Stimulated activated CD8-positive, alpha-beta memory T cell treated with anti-CD3 and anti-CD28 coated beads, Interleukin-15, amount 100 ng/mL, for 48 hours (primary cell): ENCODE data around the gene SLK.

Experiments
- DNase-seq, 2 donors: peaks; one replicate each; pipeline ENCODE4 v3.0.0-alpha.2; 2020; ENCODE audit warnings: low read depth in 2 of 2

The SLK gene

GRCh38 chr10:103966671-103967447 lies at the start of gene SLK:
TSS of gene SLK (plus strand) at chr10:103967140. CDS start at chr10:103967746, 606 bp downstream.
- peak; percentile 72 to 76 for DNase-seq

DNA sequence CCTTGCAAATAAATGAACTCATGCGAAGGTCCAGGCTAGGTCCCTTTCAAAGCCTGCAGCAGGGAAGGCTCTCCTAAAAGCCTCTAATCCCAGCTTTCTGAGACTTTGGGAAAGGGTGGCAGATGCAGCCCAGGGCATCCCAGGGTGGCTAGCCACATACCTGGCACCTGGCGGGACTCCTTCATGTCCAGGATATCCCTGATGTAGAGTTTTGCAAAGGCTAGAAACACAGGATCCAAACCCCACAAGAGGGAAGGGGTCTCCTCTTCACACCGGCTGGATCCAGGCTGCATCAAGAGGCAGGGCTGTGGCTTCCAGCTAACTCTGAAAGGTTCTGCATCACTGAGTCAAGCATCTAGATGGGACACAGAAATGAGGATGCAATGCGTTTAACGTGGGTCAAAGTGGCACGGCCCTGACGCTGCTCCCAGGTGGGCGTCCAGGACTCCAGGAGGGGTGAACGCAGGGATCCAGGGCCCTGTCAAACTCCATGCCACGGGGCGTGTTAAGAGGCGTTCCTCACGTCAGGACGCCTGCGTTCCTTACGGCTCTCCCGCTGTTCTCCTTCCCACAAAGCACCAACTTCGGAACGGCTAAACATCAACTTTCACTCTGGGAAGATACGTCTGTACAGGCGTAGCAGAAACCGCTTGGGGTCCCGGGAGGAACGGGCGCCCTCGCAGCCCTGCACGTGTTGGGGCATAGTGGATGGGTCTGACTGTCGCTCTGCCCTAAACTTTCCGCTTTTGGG lies 49.5 kb upstream of the SLK start:
- DNase-seq: peak in 1 of 2 donors; percentile 17

- peak; percentile 94 to 96 for DNase-seq
These were observed 48.7 kb upstream of the SLK start, which contains the start of gene STN1 for GRCh38 chr10:103918053-103918846. TSS of gene STN1 (minus strand) at chr10:103918184. CDS start at chr10:103917594, 590 bp downstream.

- no peak for DNase-seq
These were observed 47.3 kb upstream of the SLK start for GRCh38 chr10:103919648-103920025.

- no peak for DNase-seq
These were observed 45.7 kb upstream of the SLK start for GRCh38 chr10:103921248-103921647.

GRCh38 chr10:103921750-103922195 lies 45.2 kb upstream of the SLK start:
- no peak for DNase-seq

DNA sequence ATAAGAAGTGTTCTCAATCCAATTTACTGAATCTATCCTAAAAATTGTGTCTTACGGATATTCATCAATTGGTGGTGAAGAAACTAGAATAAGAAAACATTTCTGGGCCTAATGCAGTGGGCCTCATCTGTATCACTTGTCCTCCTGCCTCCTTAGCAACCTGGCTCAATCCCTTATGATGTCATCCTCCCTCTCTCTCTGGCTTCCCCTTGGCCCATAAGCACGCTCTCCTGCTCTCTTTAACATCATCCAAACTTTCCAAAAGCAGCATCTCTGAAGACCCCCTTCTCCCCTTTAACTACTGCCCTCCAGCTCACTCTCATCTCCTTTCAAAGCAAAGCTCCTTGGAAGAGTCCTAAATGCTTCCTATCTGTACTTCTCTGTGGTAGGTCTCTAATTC lies 44.3 kb upstream of the SLK start:
- DNase-seq: no peak

- no peak for DNase-seq
These were observed 43.4 kb upstream of the SLK start for GRCh38 chr10:103923502-103923901.

- DNase-seq: no peak
These were observed 41.3 kb upstream of the SLK start for GRCh38 chr10:103925591-103925990.

DNA sequence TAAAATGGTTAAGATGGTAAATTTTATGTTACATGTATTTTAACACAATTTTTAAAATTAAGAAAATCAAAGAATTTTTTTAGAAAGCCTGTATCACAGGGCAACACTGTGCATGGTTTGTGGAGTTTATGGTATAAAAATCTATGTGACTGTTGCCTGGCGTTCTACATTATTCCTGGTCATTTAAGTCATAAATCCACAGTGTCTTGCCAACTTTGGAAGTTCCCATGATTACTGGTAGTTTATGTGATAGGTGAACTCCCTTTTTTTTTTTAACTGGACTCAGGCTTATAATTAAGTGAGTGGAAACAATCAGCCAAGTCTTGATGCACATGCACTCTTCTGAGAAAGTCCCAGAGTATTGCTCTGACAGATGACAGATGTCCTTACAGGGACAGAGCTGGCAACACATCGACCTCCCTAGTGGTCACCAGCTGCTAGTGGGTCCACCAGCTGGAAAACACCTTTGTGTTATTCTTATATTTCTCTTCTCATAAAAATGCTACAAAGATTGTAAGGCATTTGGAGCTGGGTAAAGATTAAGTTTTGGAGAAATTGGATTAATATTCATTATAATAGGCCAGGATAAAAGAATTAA lies 40.1 kb upstream of the SLK start:
- DNase-seq: no peak

DNA sequence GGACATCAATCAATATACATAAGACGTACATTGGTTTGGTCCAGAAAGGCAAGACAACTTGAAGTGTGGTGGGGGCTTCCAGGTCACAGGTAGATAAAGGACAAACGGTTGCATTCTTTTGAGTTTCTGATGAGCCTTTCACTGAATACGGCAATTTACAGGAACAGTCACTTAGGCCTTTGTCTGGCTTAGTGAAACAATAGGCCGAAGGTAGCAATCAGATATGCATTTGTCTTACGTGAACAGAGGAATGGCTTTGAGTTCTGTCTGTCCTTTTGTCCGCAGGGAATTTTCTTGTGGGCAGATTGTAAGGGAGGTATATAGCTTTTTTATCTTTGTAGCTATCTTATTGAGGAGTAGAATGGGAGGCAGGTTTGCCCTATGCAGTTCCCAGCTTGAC lies 38.2 kb upstream of the SLK start:
- DNase-seq: no peak

DNA sequence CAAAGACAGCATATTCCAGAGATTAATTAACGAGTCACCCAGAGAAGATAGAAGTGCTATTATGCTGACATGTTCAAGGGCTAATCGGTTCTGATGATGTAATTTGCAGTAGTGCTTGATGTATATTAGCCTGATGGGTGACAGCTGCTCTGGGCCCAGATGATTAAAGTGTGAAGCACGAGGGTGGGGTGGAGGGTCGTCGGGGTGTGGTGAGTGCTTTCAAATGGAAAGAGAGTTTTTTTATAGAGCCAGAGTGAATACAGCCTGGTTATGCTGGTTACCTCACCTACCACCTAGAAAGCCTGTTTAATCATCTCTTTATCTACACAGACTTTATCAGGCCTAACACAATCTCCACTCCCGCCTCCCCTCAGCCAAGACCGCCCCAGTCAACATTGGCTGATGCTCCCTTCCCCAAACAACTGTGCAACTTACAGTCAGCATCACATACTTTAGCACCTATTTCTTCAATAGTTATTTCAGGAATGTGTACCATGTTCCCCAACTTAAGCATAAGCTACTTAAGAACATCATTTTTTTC lies 37.5 kb upstream of the SLK start:
- no peak for DNase-seq

DNA sequence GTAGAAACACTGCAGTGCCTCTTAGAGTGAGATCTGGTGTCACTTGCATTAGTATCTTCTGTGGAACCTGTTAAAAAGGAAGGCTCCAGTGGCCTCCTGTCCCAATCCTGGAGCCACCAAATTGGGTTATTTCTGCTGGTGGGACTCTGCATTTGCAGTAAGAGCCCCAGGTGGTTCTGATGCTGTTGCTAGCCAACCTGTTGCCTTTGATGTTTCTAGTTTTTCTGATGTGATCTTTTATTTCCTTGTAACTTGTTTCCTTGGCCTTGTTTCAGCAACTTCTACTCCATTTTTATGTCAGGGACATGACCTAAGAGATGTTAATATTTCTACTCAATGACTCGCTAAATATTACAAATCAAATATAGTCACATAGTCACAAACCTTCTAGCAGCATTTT lies 36.5 kb upstream of the SLK start:
- DNase-seq: no peak

DNA sequence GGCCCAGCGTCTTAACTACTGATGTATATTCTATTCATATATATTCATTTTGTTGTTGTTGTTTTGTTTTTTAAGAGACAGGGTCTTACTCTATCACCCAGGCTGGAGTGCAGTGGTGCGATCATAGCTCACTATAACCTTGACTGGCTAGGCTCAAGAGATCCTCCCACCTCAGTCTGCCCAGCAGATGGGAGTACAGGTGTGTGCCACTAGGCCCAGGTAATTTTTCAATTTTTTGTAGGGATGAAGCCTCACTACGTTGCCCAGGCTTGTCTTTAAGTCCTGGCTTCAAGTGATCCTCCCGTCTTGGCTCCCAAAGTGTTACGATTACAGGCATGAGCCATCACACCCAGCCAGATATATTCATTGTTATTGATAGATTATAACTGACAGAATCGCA lies 36.1 kb upstream of the SLK start:
- DNase-seq: no peak

GRCh38 chr10:103931603-103932002 lies 35.3 kb upstream of the SLK start:
- DNase-seq: no peak

GRCh38 chr10:103932271-103932670 lies 34.7 kb upstream of the SLK start:
- no peak for DNase-seq

GRCh38 chr10:103932971-103933370 lies 34.0 kb upstream of the SLK start:
- no peak for DNase-seq

DNA sequence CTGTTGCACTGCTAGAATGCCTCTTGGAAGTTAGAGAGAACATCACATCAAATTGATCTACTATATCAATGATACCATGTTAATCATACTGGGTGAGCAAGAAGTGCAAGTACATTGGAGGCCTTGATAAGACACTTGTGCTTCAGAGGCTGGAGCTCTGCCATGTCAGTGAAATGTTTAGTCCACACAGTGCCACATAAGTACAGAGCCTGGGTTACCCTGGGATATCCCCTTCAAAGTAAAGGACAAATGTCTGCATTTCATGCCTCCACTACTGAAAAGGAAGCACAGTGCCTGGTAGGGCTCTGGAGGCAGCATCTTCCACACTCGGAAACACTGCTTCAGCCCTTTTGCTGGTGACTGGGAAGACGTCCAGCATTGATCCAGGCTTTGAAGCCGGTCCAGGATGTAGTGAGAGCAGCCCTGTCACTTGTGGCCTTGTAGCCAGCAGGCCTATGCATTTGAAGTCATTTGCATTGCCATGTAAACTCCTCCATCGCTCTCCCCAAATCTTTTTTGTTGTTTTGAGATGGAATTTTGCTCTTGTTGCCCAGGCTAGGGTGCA lies 33.3 kb upstream of the SLK start:
- DNase-seq: no peak

DNA sequence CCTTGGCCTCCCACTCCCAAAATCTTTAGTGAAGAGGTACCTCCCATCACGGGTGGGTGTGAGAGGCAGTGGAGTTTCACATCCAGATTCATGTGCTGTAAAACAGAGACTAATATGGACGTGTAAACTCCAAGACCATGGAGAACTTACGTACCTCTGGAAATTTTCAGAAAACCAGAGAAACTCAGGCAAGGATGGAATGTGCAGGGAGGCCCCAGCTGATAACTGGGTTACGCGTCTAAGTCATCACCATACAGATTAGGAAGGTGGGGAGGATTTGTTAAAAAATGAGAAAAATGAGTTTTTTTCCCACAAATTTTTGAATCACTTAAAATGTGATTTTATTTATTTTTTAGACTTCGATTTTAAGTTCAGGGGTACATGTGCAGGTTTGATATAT lies 32.6 kb upstream of the SLK start:
- DNase-seq: no peak

- no peak for DNase-seq
These were observed 30.9 kb upstream of the SLK start for GRCh38 chr10:103936022-103936421.

- no peak for DNase-seq
These were observed 27.4 kb upstream of the SLK start for GRCh38 chr10:103939522-103939921.
